ENCODE data around the gene AKAP8L.

The AKAP8L gene

GRCh38 chr19:15461694-15462093 is 42.9 kb upstream of the AKAP8L start:
- no peak for DNase-seq (ENCODE audit: low read depth, low spot score)
- no peak overlapping the region for H3K4me3 ChIP-seq (ENCODE audit: low read depth, low read length)
- no peak for TF ChIP-seq CTCF (IDR thresholded peaks at IDR 0.05; ENCODE audit: insufficient read depth, low read length, missing control alignments)
- ChIA-PET POLR2A (no interaction called here), CTCF (no interaction called here)

GRCh38 chr19:15457701-15458484 is 39.1 kb upstream of the AKAP8L start:
- CTCF ChIA-PET = no interaction called here
- TF ChIP-seq CTCF (IDR thresholded peaks at IDR 0.05; ENCODE audit: insufficient read depth, low read length, missing control alignments) = no peak
- no peak for DNase-seq (ENCODE audit: low read depth, low spot score)
- POLR2A ChIA-PET = no interaction called here
- H3K4me3 ChIP-seq (ENCODE audit: low read depth, low read length) = no peak overlapping the region

GRCh38 chr19:15456871-15457700 is 38.3 kb upstream of the AKAP8L start:
- H3K4me3 ChIP-seq (ENCODE audit: low read depth, low read length) = no peak overlapping the region
- no peak for TF ChIP-seq CTCF (IDR thresholded peaks at IDR 0.05; ENCODE audit: insufficient read depth, low read length, missing control alignments)
- DNase-seq (ENCODE audit: low read depth, low spot score) = no peak
- POLR2A ChIA-PET = no interaction called here
- CTCF ChIA-PET = no interaction called here

- ChIA-PET POLR2A (interaction anchor here (0.5 kb wide), 1 partner anchor 53 kb away, joined by 3 read pairs; no protein-coding TSS in a partner anchor), CTCF (no interaction called here)
- DNase-seq (ENCODE audit: low read depth, low spot score) = no peak
- no peak for TF ChIP-seq CTCF (IDR thresholded peaks at IDR 0.05; ENCODE audit: insufficient read depth, low read length, missing control alignments)
- no peak overlapping the region for H3K4me3 ChIP-seq (ENCODE audit: low read depth, low read length)
These were observed 37.7 kb upstream of the AKAP8L start for GRCh38 chr19:15456441-15456840.

GRCh38 chr19:15455996-15456395 is 37.2 kb upstream of the AKAP8L start:
- no peak for TF ChIP-seq CTCF (IDR thresholded peaks at IDR 0.05; ENCODE audit: insufficient read depth, low read length, missing control alignments)
- no peak overlapping the region for H3K4me3 ChIP-seq (ENCODE audit: low read depth, low read length)
- POLR2A ChIA-PET = interaction anchor here (0.5 kb wide), 1 partner anchor 52 kb away, joined by 3 read pairs; no protein-coding TSS in a partner anchor
- DNase-seq (ENCODE audit: low read depth, low spot score) = no peak
- CTCF ChIA-PET = interaction anchor here (1.3 kb wide), 1 partner anchor 11 kb away, joined by 3 read pairs; no protein-coding TSS in a partner anchor

All from AG04449 (cell line).